GM18951 (cell line): ENCODE data around the gene NR3C2.

Source experiments
- POLR2A ChIP-seq: IDR thresholded peaks from 4 replicates; pipeline ENCODE4 v1.6.1; 2011; ENCODE audit warnings: mild to moderate bottlenecking; ENCODE audit not compliant: insufficient read length, insufficient read depth; ENCODE audit errors: extremely low read depth
- in situ Hi-C: fragments of 300-500 bp; cut with MboI; formaldehyde crosslinking; loops from one replicate; pipeline ENCODE4 v1.12.0; 2022; ENCODE audit warnings: low sequenced_read_pairs, mixed read lengths, inconsistent platforms; ENCODE audit not compliant: unreplicated experiment

NR3C2 gene

DNA sequence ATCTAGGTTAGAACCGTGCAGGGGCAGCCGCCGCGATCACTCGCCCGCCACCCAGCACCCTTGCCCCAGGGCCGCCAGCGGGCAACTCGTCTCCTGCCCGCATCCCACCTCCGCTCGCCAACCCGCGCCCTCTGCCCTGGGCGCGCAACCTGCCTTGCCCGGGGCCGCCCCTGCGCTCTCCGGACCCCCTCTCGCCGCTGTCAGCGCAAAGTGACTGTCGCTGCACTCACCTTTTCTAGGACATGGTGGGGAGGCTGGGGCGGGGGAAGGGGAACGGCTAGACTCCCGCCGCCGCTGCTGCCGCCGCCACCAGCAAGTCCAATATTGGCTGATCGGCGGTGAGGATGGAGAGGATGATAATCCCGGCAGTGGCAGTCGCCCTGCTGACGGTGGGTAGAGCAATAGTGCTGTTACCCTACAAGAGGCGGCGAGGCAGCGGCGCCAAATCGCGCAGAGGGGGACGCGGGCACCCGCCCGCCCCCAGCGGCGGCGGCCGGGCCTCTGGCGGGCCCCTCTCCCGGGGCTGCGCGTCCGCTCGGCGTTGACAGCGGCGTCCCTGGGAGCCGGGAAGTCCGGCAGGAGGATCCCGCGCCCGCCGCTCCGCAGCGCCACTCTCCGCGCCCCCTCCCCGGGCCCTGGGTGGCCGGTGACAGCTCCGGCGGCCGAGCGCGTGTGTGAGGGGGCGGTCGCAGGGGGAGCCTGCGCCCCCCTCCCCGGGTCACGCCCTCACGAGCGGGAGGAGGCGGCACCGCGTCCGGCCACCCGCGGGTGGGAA lies 2.3 kb upstream of the NR3C2 start:
- in situ Hi-C loops, result no loop called here
- no peak for TF ChIP-seq POLR2A

DNA sequence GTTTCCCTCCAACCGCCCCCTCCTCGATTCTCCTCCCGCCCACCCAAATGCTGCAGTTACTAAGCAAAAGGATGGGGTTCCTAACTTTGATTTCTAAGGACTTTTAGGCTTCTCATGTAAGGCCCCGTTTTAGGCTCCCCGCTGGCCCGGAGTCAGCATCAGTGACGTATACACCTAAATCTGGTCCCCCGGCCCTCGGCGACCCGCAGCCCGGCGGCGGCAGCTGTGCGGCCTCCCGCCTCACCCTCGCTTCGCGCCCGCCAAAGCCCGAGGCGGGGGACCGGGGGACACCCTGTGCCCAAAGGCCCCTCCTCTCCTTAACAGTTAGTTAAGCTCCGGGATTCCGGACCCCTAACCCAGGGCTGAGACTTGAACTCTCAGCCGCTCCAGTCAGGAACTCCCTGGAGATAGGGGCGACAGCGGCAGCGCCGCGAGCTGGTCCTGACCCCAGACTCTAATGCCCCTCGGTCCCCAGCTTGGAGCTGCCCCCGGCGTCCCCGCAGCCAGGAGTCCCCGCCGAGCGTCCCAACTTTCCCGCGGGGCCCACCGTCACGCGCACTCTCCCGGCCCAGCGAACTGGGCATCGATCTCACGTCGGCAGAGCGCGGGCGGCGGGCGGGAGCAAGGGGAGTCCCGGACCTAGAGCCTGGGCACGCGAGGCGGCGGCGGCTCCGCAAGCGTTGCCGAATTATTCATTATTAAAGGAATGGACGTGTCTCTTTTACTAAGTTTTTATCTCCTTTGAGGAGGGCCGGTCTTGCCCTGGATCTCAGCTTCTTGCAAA lies 1.5 kb upstream of the NR3C2 start:
- in situ Hi-C loops, result no loop called here

DNA sequence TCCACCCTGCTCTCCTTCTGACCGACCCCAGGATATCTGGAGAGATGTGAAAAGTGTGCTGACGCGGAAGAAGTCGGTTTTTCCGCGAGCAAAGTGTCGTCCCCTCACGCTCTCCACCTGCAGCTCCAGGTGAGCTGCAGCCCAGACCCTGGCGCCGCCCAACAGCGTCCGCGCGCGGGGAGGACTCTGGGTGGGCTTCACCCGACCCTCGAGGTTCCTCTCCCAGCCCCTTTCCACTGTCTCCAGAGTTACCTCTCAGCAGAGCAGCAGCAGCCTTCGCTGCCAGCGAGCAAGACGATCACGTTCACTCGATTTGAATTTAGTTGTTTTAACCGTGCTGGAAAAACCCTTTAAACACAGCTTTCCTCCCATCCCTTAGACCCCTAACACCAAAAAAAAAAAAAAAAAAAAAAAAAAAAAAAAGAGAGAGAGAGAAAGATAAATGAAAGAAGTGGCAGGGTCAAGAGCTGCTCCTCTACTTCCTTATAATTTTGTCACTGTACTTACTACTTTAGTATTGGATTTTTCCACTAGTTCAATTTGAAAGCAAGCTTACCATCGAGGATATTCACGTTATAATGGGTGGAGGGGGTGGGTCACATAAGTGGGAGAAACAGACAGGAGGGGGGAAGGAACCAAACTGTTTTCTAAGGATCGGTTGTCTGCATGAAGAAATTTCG lies 758 bp upstream of the NR3C2 start:
- in situ Hi-C loops, result no loop called here
- TF ChIP-seq POLR2A, result no peak

More for the DNA sequence above, 1.5 kb upstream of the NR3C2 start:
- TF ChIP-seq POLR2A, result no peak

DNA sequence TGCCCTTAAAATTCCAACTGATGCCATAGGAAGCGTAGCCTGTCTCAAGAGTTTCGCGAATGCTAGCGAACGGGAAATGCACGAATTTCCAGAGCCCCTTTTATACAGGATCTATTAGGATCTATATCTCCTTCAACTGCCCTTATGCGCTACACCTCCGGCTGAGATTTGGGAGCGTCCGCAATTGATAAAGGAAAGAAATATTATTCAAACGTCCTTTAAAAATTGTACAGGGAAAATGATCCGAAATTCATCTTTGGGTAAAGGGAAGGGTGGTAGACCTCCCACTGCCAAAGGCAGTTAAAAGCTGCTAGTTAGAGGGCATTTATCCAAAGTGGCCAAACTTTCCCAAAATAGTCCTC lies 609 bp downstream of the NR3C2 start:
- in situ Hi-C loops, result no loop called here

DNA sequence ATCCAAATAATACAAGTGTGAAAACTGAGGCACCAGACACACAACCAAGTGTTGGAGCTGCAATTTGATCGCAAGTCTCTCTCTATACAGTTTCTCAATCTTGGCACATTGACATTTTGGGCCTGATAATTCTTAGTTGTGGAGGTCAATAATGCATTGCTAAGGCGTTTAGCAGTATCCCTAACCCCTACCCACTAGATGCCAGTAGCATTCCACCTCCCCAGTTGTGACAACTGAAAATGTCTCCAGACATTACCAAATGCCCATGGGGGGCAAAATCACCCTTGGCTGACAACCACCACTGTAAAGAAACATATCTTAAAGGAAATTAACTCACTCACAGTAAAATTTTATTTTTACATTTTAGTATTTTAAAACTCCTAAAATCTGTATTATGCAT lies 4.2 kb downstream of the NR3C2 start:
- in situ Hi-C loops, result no loop called here
- no peak for TF ChIP-seq POLR2A

More for the DNA sequence above, 609 bp downstream of the NR3C2 start:
- no peak for TF ChIP-seq POLR2A

DNA sequence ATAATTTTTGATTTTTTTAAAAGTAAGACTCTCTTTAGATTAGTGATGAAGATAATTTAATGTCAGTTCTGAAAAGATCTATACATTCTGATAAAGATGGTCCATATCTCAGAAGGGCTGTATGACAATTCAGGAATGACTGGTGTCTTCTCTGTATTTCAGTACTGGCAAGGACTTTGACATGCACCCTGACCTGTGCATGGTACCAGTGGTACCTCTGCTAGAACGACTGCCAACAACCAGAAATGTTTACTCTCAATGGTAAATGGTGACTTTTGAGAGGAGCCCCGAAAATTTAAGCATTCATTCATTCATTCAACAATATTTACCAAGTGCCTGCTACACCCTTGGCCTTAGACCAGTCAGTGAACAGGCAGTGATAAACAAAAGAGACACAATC lies 4.8 kb downstream of the NR3C2 start:
- TF ChIP-seq POLR2A, result no peak
- in situ Hi-C loops, result no loop called here

DNA sequence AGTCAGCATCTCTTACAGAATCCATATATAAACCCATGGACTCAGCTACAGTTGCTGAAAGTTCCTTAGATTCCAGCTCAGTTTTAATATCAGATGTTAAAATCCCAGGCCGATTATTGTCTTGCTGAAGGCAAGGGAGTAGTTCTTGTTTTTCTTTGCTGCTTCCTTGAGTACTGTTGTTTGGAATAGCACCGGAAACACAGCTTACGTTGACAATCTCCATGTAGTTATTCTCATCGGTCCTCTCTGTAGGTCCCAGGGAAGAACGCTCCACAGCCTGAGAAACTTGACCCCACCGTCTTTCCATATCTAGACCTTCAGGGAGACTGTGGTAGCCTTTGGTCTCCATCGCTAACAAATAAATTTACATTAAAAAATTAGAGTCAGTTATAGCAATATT lies 5.7 kb downstream of the NR3C2 start:
- in situ Hi-C loops, result no loop called here
- no peak for TF ChIP-seq POLR2A

DNA sequence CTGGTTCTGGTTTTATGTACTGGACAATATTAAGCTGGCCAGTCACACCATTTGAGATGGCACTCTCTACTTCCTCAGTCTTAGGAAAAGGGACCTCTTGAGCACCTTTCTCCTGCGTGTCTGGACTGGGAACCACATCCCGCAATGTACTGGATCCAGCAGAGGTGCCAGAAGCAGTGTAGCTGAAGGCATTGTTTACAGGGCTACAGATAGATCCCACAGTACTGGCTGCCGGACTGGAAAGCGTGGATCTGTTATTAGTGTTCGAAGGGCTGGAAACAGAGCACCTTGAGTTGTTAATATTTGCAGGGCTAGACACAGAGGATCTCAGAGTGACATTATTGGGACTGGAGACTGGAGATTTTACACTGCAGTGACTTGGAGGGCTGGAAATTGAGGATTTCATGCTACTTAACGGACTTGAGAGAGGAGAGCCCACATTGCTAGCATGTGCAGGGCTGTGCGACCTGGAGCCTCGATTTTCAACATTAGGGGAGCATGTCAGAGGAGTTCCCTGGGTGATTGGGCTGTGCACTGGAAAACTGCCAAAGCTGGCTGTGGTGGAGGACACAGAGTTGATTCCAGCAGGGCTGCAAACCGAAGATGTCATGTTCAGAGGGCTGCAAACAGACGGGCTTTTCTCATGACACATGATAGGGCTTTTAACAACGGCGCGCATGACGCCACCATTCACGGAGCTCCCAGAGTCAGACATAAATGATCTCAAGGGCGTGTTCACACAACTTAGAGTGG lies 6.4 kb downstream of the NR3C2 start:
- in situ Hi-C loops, result no loop called here
- no peak for TF ChIP-seq POLR2A

DNA sequence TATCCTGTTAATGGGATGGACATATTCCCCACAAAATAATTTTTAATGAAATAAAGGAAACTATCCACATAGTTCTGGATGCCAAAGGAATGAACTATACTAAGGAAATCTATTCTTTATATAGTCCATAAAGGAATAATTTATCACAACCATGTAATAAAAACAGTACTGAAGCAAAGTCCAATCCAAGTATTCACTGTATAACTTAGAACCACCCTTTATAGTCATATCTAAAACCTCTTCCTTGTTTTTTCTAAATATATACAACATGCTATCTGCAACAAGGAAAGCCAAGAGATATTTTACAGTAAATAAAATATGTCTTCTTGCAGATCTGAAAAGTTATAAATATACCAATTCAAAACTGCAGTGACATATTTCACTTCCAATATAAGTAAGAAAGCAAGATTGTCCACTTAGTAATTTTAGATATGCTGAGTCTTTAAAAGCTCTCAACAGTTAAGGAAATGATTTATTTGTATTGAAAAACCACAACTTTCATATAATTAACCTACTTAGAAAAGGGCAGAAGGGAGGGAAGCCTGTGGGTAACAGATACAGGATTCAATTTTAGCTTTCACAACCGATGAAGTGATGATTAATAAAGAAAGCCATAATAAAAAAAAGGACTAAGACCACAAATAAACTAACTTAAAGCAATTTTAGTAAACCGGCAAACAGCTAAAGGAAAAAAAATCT lies 8.0 kb downstream of the NR3C2 start:
- in situ Hi-C loops, result no loop called here

DNA sequence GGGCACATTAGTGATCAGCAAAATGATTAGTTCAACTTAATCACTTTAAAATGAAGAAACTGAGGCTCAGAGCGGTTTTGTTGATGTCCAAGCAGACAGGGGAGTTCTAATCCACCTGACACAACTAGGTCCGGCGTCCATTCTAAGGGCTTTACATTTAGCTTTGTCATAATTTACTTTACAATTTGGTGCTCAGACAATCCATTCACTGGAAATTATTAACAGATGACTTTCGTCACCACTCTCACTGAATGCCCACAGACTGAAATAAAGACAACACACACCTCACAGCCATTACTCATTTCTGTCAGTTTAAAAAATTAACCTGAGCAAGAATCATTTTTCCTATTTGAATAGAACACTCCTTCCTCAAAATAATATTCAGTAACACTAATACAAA lies 10.8 kb downstream of the NR3C2 start:
- in situ Hi-C loops, result no loop called here

More for the DNA sequence above, 8.0 kb downstream of the NR3C2 start:
- no peak for TF ChIP-seq POLR2A

DNA sequence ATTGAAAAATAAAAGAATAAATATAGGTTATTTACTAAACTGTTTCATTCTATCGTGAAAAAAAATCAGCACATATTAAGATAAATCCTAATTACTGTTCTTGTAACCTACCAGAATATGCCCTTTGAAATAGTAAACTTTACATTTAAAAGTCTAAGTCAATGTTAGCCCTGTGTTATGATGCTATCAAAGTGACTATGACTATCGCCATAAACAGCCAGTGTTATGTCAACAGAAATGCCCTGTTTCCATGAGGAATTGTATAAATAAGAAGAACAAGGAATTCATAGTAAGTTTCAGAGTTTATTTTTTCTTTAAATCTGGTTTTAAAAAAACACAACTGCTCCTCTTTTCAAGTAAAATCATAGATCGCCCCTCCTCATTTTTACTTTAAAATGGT lies 11.4 kb downstream of the NR3C2 start:
- no peak for TF ChIP-seq POLR2A
- in situ Hi-C loops, result no loop called here

More for the DNA sequence above, 10.8 kb downstream of the NR3C2 start:
- no peak for TF ChIP-seq POLR2A

DNA sequence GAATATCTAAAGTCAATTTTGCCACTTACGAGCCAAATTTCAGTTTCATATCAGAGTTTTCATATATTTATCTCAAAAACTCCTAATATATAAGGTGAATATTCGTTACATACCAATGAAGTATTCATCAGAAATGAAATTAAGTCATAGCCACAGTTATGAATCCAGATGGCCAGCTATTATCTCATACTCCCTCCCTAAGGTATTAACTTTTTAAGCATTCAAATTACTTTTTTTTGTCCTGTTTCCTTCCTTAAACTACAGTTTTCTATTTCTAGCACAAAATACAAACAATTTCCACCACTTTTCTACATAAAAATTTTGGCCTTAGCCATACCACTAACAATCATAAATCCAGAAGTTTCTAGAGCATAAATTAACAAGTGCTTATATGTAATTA lies 13.0 kb downstream of the NR3C2 start:
- in situ Hi-C loops, result no loop called here
- no peak for TF ChIP-seq POLR2A
